Psoas muscle (tissue), 8 donors: Measurements from ENCODE around the gene SACM1L. TPM values are rescaled to one million over a fixed set of nuclear protein-coding genes. Genes with fewer than 3 reads are reported as not detected.

Experiments used
- ATAC-seq, 4 donors: fragments of 200-7000 bp; cut with Tn5 transposase; one replicate each; pipeline ENCODE4 v1.9.1; 2020; ENCODE audit warnings: moderate library complexity in 3 of 4, mild to moderate bottlenecking in 2 of 4
- DNase-seq, 2 donors: peaks; one replicate each; pipeline ENCODE4 v3.0.0-alpha.2; 2020
- H3K27ac ChIP-seq: fragments of 200-600 bp; one replicate; pipeline ENCODE4 v1.8.0; 2022
- H3K27me3 ChIP-seq, 3 donors: fragments of 200-600 bp in 1 of 3; one replicate each; pipeline versions ENCODE4 v1.6.1 to v1.8.0; 2013 to 2022; ENCODE audit warnings: low read length in 2 of 3, mild to moderate bottlenecking in 2 of 3, moderate library complexity in 1 of 3; ENCODE audit not compliant: insufficient read depth in 3 of 3
- H3K36me3 ChIP-seq, 2 donors: fragments of 200-600 bp in 1 of 2; one replicate each; pipeline versions ENCODE4 v1.6.1 to v1.8.0; 2013 to 2022; ENCODE audit warnings: low read depth in 1 of 2, mild to moderate bottlenecking in 1 of 2, moderate library complexity in 1 of 2; ENCODE audit not compliant: insufficient read depth in 1 of 2
- H3K4me1 ChIP-seq: fragments of 200-600 bp; one replicate; pipeline ENCODE4 v1.8.0; 2022
- H3K4me3 ChIP-seq: fragments of 200-600 bp; one replicate; pipeline ENCODE4 v1.8.0; 2022; ENCODE audit warnings: mild to moderate bottlenecking
- H3K9me3 ChIP-seq: fragments of 200-600 bp; one replicate; pipeline ENCODE4 v1.8.0; 2022
- WGBS, 3 donors: extraction: QIAGEN DNeasy Blood & Tissue Kit; methylation state at CpG; one replicate each; pipeline versions ENCODE4 v1.1.6 to v1.1.7; 2013; 5-methylcytosine and 5-hydroxymethylcytosine counted together
- intact Hi-C, 2 donors: fragments of 100-400 bp; cut with DNase I; formaldehyde crosslinking; loops; one replicate each; pipeline versions ENCODE4 v1.11.0 to v1.14.2; 2022
- polyA plus RNA-seq, 3 donors: library from polyadenylated mRNA; stranded (reverse); fragments of 200-250 nt; gene quantifications; one replicate each; pipeline ENCODE4 v1.2.3, GENCODE V29; 2013
- total RNA-seq, 4 donors: library from RNA; stranded (reverse); fragmentation: NEBNext Ultra II Directional in 2 of 4; extraction: Animal tissue kit (Norgen Biotek cat#: 25700) in 2 of 4; gene quantifications; one replicate each; pipeline versions ENCODE4 v1.2.1 to v1.2.4, GENCODE V29; 2021 to 2023
- TF ChIP-seq, protein P1 (sequence below): fragments of 200-600 bp; IDR thresholded peaks from one replicate; pipeline ENCODE4 v1.8.0; 2022; ENCODE audit warnings: antibody characterized with exemption
- donor health status: healthy with polysubstance abuse.
- donor health status: DM: no; HTN: no; CAD: no; lungs with moderate emphysema.
- donor health status: Bipolar disorder and iron deficiency.
- donor health status: healthy.
- donor health status: DM: yes; HTN: yes; CAD: no.
- donor health status: DM: no; HTN: no; CAD: no.
- donor health status: DM: no; HTN: no; CAD: no.
- donor health status: DM: yes; HTN: yes; CAD: no.

The SACM1L gene
- total and polyA plus RNA-seq, 7 donors = 7.5 to 18.1 (median 13.8) TPM

DNA sequence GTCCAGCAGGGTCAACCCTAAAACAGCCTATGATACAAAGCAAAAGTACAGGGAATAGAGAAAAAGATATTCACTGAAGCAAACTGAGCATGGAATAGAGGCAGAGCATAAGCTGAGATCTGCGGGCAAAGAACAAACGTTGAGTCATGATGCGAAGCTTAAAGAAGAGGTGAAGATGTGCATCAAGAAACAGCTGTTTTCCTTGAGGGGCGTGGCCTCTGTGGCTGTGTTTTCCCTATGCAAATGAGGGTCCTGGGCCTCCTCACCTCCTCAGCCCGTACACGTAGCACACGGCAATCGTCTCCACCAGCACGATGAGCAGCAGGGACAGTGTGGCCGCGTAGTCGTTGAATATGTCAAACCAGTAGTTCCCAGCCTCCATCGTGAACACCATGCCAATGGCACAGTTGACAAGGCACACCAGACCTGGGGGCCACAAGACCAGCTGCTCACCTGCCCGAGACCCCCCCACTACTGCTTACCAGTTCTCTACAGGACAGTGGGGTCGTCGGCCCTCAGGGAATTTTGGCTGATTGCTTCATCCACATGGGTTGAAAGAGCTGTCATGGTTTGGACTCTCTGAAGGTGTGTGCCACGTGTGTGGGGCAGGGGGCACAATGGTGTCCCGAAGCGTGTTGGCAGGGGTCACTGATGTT lies 73.6 kb downstream of the SACM1L start:
- Histone ChIP-seq H3K27me3 (no peaks in the 10 kb centered on the region), H3K4me3 (no peak overlapping the region), H3K4me1 (no peaks in the 10 kb centered on the region), H3K36me3 (no peaks in the 10 kb centered on the region), H3K27ac (no peak overlapping the region), H3K9me3 (peaks cover 4% of the 10 kb centered on the region)
- intact Hi-C loops = loop anchor here (5.0 to 10.0 kb wide), 3 partner anchors 145 to 322 kb away; no protein-coding TSS in a partner anchor
- WGBS, 3 donors = 85 to 87% (median 87%) methylated on average over 19 of the region's 19 CpGs
- TF ChIP-seq, protein P1, sequence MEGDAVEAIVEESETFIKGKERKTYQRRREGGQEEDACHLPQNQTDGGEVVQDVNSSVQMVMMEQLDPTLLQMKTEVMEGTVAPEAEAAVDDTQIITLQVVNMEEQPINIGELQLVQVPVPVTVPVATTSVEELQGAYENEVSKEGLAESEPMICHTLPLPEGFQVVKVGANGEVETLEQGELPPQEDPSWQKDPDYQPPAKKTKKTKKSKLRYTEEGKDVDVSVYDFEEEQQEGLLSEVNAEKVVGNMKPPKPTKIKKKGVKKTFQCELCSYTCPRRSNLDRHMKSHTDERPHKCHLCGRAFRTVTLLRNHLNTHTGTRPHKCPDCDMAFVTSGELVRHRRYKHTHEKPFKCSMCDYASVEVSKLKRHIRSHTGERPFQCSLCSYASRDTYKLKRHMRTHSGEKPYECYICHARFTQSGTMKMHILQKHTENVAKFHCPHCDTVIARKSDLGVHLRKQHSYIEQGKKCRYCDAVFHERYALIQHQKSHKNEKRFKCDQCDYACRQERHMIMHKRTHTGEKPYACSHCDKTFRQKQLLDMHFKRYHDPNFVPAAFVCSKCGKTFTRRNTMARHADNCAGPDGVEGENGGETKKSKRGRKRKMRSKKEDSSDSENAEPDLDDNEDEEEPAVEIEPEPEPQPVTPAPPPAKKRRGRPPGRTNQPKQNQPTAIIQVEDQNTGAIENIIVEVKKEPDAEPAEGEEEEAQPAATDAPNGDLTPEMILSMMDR = no peak
- no peak for DNase-seq
- no peak for ATAC-seq

DNA sequence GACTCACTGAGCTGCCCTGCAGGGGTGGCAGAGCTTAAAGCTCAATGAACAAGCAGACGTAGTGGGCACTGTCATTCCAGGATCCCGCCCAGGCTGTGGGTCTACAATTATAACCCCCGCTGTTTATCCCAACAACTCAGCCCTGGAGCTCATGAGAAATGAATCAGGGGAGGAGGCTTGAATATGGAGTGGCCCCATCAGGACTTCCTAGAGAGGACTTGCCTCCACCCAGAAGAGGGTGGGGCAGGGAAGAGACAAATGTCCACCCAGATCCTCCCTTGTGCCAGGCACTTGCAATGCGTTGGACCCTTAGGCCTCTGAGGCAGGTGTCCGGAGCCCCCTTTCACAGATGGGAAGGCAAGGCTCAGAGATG lies 74.1 kb downstream of the SACM1L start:
- no peaks in the 10 kb centered on the region for H3K4me1 ChIP-seq
- no peak overlapping the region for H3K4me3 ChIP-seq
- 92 to 97% (median 94%) methylated on average over 5 of the region's 5 CpGs for WGBS, 3 donors
- no peak overlapping the region for H3K27ac ChIP-seq
- peaks cover 4% of the 10 kb centered on the region for H3K9me3 ChIP-seq
- H3K27me3 ChIP-seq = no peaks in the 10 kb centered on the region
- no peaks in the 10 kb centered on the region for H3K36me3 ChIP-seq
- intact Hi-C loops = loop anchor here (5.0 to 10.0 kb wide), 3 partner anchors 144 to 322 kb away; no protein-coding TSS in a partner anchor
- DNase-seq (no peak), ATAC-seq (no peak)
- TF ChIP-seq, protein P1 = no peak

DNA sequence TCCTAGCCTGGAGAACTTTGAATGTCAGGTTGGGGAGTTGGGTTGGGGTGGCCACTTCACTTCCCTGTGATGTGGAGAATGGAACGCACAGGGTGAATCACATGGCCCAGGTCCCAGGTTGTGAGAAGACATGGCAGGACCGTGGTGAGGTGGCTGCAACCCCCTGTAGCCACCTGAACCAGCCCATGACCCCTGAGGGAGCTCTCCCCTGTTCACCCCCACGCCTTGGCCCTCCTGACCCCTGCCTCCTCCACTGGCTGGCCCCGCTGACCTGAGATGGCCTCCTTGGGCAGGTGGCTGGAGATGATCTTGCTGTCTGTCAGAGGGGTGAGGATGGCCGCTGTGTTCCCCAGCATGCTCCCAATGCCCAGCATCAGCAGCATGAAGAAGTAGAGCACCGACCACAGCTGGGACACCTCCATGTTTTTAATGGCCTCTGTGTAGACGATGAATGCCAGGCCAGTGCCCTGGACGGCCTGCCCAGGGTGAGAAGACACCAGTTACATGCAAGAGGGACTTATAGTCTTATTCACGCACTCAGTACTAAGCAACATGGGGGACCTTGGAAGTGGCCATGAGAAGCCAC lies 76.2 kb downstream of the SACM1L start:
- H3K36me3 ChIP-seq = no peaks in the 10 kb centered on the region
- no peaks in the 10 kb centered on the region for H3K27me3 ChIP-seq
- WGBS, 3 donors = 84 to 89% (median 87%) methylated on average over 9 of the region's 9 CpGs
- TF ChIP-seq, protein P1 = no peak
- H3K9me3 ChIP-seq = peaks cover 4% of the 10 kb centered on the region
- ATAC-seq = no peak
- intact Hi-C loops = loop anchor here in 1 of 2 donors (10.0 kb wide), 1 partner anchor 319 kb away; no protein-coding TSS in a partner anchor
- no peak overlapping the region for H3K4me3 ChIP-seq
- H3K4me1 ChIP-seq = no peaks in the 10 kb centered on the region
- H3K27ac ChIP-seq = no peak overlapping the region
- no peak for DNase-seq

GRCh38 chr3:45765958-45766357 lies 76.8 kb downstream of the SACM1L start:
- H3K27me3 ChIP-seq = no peaks in the 10 kb centered on the region
- H3K4me1 ChIP-seq = no peaks in the 10 kb centered on the region
- TF ChIP-seq, protein P1 = no peak
- peaks cover 4% of the 10 kb centered on the region for H3K9me3 ChIP-seq
- no peak overlapping the region for H3K27ac ChIP-seq
- ATAC-seq (no peak), DNase-seq (no peak)
- H3K36me3 ChIP-seq = no peaks in the 10 kb centered on the region
- H3K4me3 ChIP-seq = no peak overlapping the region
- WGBS, 3 donors = 73 to 81% (median 77%) methylated on average over 8 of the region's 8 CpGs
- intact Hi-C loops = loop anchor here in 1 of 2 donors (10.0 kb wide), 1 partner anchor 319 kb away; no protein-coding TSS in a partner anchor
